Kidney (tissue), 11 donors: ENCODE results near the gene ANKRD18A. TPM values are rescaled to one million over a fixed set of nuclear protein-coding genes. Genes with fewer than 3 reads are reported as not detected.
"Not testable (repeated sequence)": the region's sequence is repeated elsewhere in the genome, so short reads cannot be mapped to it uniquely, and the experiment has no call there.

Source experiments
- DNase-seq, 5 donors: peaks; one replicate each; pipeline ENCODE4 v3.0.0-alpha.2; 2013 to 2020
- FAIRE-seq: peaks from 2 replicates; lab custom pipeline; 2012; peaks lifted over from hg19 to GRCh38; lab: Jason Lieb, UNC
- H3K27ac ChIP-seq, 2 donors: one replicate each; pipeline ENCODE4 v1.7.0; 2013; ENCODE audit warnings: low read depth in 2 of 2, low read length in 2 of 2, inconsistent platforms in 1 of 2
- H3K27me3 ChIP-seq: one replicate; pipeline ENCODE4 v1.7.1; 2013; ENCODE audit warnings: low read length, inconsistent platforms; ENCODE audit not compliant: control insufficient read depth, insufficient read depth
- H3K36me3 ChIP-seq, 3 donors: one replicate each; pipeline versions ENCODE4 v1.7.0 to v1.7.1; 2013; ENCODE audit warnings: low read length in 3 of 3, control low read depth in 1 of 3, inconsistent platforms in 1 of 3; ENCODE audit not compliant: insufficient read depth in 3 of 3, control insufficient read depth in 2 of 3
- H3K4me1 ChIP-seq, 3 donors: one replicate each; pipeline versions ENCODE4 v1.7.0 to v1.7.1; 2013; ENCODE audit warnings: low read length in 3 of 3, inconsistent platforms in 1 of 3, low read depth in 1 of 3; ENCODE audit not compliant: control insufficient read depth in 2 of 3, insufficient read depth in 2 of 3
- H3K4me3 ChIP-seq, 3 donors: one replicate each; pipeline versions ENCODE4 v1.7.0 to v1.8.1; 2013; ENCODE audit warnings: low read length in 3 of 3, control low read depth in 1 of 3, inconsistent platforms in 1 of 3
- H3K9ac ChIP-seq, 3 donors: one replicate each; pipeline versions ENCODE4 v1.7.0 to v1.7.1; 2013; ENCODE audit warnings: low read length in 3 of 3, control low read depth in 1 of 3, inconsistent platforms in 1 of 3
- H3K9me3 ChIP-seq, 3 donors: one replicate each; pipeline versions ENCODE4 v1.7.0 to v1.7.1; 2013; ENCODE audit warnings: low read length in 3 of 3, control low read depth in 1 of 3, inconsistent platforms in 1 of 3; ENCODE audit not compliant: control insufficient read depth in 2 of 3, insufficient read depth in 1 of 3
- intact Hi-C: fragments of 100-400 bp; cut with DNase I; formaldehyde crosslinking; loops from one replicate; pipeline ENCODE4 v1.11.1; 2022
- polyA plus RNA-seq: library from polyadenylated mRNA; stranded (reverse); fragments of 350-450 nt; fragmentation: Illumina TruSeq; extraction: RNeasy Lipid Tissue Mini Kit (QIAGEN cat#74804); gene quantifications from one replicate; pipeline ENCODE4 v1.2.3, GENCODE V29; 2014; ENCODE audit warnings: low read depth, low replicate concordance; ENCODE audit not compliant: insufficient read depth
- total RNA-seq: library from RNA; stranded (reverse); fragmentation: NEBNext Ultra II Directional; extraction: Animal tissue kit (Norgen Biotek cat#: 25700); gene quantifications from one replicate; pipeline ENCODE4 v1.2.1, GENCODE V29; 2021
- donor health status: control.
- donor health status: control.
- donor health status: DM: yes; HTN: yes; CAD: no.
- donor health status: Normal renal cell carcinoma (clear cell type).

The ANKRD18A gene
- total and polyA plus RNA-seq, 2 donors from 2014 or later, result 2.4 to 11.6 TPM

DNA sequence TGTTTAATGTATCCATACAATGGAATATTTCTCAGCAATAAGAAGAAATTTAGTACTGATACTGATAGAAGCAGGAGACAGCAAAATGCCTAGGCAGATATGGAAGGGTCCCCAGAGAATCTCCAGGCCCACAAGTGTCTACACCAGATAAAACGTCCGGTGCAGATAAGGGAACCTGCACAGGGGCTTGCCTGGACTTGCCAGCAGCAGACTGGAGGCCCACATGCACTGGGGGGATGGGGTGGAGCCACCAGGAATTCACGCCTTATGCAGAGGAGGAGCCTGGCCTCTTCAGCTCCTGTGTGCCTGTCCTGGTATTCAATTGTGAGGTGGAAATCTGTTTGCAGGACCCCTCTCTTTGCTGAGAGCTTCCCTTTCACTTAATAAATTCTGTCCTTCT, 36.6 kb downstream of the ANKRD18A start:
- H3K9ac ChIP-seq, H3K27me3 ChIP-seq, FAIRE-seq, DNase-seq, H3K4me1 ChIP-seq, H3K9me3 ChIP-seq, intact Hi-C loops, H3K36me3 ChIP-seq, H3K4me3 ChIP-seq, H3K27ac ChIP-seq: not testable (repeated sequence)

DNA sequence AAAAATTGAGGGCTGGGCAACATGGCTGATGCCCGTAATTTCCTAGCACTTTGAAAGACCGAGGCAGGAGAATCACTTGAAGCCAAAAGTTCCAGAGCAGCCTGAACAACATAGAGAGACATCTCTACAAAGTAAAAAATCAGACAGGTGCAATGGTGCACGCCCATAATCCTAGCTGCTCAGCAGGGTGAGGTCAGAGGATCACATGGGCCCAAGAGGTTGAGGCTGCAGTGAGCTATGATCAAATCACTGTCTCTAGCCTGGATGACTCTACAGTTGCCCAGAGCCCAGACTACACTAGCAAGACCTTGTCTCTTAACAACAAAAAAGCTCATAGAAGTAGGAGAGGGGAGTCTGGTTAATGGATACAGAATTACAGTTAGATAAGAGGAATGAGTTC, 40.3 kb downstream of the ANKRD18A start:
- FAIRE-seq, H3K9me3 ChIP-seq, H3K36me3 ChIP-seq, H3K27me3 ChIP-seq, H3K4me3 ChIP-seq, H3K27ac ChIP-seq, H3K9ac ChIP-seq, intact Hi-C loops, DNase-seq, H3K4me1 ChIP-seq: not testable (repeated sequence)

DNA sequence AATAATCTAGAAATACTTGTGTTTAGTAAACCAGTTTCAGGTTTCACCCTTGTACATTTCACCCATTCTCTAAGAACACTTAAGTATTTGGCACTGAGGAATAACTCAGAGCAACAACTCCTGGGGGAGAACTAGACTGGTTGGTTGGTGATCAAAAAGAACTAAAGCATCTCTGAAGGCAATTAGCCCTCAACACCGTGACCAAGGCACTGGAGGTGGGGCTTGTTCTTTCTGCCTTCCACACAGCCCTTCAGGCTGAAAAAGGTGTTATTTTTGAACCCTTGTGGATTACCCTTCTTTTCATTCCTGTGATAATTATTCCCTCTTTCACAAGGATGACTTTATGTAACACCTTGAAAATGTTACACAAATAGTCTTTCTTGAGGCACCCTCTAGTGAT, 44.2 kb downstream of the ANKRD18A start:
- H3K27ac ChIP-seq, H3K9ac ChIP-seq, H3K36me3 ChIP-seq, FAIRE-seq, H3K4me3 ChIP-seq, H3K4me1 ChIP-seq, intact Hi-C loops, H3K9me3 ChIP-seq, H3K27me3 ChIP-seq: not testable (repeated sequence)
- peak in 1 of 5 donors; percentile 2 for DNase-seq

DNA sequence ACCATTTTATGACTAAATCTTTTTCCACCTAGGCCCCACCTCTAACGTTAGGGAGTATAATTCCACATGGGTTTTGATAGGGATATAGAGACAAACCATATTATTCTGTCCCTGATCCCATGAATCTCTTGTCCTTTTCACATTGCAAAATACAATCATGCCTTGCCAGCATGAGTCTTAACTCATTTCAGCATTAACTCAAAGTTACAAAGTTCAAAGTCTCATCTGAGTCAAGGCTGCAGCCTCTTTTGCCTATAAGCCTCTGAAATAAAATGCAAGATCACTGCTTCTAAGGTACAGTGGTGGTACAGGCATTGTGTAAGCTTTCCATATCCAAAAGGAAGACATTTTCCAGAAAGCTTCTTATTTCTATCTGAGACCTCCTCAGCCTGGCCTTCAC, 54.3 kb downstream of the ANKRD18A start:
- FAIRE-seq, intact Hi-C loops, H3K27ac ChIP-seq, H3K9ac ChIP-seq, H3K27me3 ChIP-seq, H3K4me1 ChIP-seq, H3K9me3 ChIP-seq, H3K36me3 ChIP-seq, H3K4me3 ChIP-seq, DNase-seq: not testable (repeated sequence)

DNA sequence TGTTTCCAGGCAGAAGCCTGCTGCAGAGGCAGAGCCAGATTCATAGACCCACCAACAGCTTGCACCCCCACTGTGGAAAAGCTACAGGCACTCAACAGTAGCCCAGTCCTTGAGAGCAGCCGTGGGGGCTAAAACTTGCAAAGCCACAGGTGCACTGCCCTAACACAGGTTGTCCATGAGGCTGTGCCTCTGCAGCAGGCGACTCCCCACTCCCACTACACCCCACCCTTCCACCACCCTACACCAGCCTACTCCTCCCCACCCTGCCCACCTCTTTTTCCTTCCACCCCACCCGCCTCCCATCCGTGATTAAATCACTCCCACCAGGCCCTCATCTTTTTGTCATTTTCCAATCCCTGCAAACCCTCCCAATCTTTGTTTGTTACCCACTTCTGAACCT, 55.2 kb downstream of the ANKRD18A start:
- DNase-seq, intact Hi-C loops, H3K9me3 ChIP-seq, FAIRE-seq, H3K4me1 ChIP-seq, H3K27me3 ChIP-seq, H3K36me3 ChIP-seq, H3K27ac ChIP-seq, H3K9ac ChIP-seq, H3K4me3 ChIP-seq: not testable (repeated sequence)

DNA sequence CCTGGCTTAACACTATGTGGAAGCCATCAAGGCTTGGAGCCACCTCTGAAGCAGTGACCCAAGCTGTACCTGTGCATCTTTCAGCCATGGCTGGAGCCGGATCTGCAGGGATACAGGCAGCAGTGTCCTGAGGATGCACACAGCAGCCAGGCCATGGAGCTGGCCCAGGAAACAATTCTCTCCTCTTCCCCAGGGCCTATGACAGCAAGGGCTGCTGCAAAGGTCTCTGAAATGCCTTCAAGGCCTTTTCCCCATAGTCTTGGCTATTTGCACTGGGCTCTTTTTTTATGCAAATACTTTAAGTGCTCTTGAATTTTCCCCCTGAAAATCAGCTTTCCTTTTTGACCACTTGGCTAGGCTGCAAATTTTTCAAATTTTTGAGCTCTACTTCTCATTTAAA, 56.5 kb downstream of the ANKRD18A start:
- H3K36me3 ChIP-seq, H3K4me3 ChIP-seq, H3K27me3 ChIP-seq, H3K27ac ChIP-seq, H3K9ac ChIP-seq, H3K4me1 ChIP-seq, H3K9me3 ChIP-seq, DNase-seq, FAIRE-seq, intact Hi-C loops: not testable (repeated sequence)

DNA sequence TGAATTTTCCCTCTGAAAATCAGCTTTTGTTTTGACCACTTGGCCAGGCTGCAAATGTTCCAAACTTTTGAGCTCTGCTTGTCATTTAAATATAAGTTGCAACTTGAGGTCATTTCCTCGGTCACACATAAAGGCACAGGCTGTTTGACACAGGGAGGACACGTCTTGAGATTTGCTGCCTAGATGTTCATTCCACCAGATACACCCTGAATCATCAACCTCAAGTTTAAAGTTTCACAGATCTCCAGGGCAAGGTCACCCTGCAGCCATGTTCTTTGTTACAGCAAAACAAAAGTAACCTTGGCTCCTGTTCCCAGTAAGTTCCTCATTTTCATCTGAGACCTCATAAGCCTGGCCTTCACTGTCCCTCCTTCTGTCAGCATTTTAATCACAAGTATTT, 59.3 kb downstream of the ANKRD18A start:
- DNase-seq, result peak in 2 of 5 donors; percentile 4
- H3K4me3 ChIP-seq, H3K9ac ChIP-seq, intact Hi-C loops, H3K27me3 ChIP-seq, H3K27ac ChIP-seq, H3K36me3 ChIP-seq, FAIRE-seq, H3K9me3 ChIP-seq, H3K4me1 ChIP-seq: not testable (repeated sequence)

DNA sequence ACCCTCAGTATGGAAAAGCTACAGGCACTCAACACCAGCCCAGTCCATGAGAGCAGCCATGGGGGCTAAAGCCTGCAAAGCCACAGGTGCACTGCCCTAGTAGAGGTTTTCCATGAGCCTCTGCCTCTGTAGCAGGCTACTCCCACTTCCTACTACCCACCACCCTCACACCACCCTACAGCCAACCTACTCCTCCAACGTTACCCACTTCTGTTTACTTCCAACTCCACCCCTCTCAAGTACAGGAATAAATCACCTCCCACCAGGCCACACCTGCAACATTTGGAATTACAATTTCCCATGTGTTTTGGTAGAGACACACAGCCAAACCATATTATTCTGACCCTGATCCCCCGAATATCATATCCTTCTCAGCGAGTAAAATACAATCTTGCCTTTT, 61.2 kb downstream of the ANKRD18A start:
- DNase-seq, H3K9ac ChIP-seq, H3K36me3 ChIP-seq, H3K9me3 ChIP-seq, H3K4me1 ChIP-seq, H3K4me3 ChIP-seq, FAIRE-seq, intact Hi-C loops, H3K27me3 ChIP-seq, H3K27ac ChIP-seq: not testable (repeated sequence)

DNA sequence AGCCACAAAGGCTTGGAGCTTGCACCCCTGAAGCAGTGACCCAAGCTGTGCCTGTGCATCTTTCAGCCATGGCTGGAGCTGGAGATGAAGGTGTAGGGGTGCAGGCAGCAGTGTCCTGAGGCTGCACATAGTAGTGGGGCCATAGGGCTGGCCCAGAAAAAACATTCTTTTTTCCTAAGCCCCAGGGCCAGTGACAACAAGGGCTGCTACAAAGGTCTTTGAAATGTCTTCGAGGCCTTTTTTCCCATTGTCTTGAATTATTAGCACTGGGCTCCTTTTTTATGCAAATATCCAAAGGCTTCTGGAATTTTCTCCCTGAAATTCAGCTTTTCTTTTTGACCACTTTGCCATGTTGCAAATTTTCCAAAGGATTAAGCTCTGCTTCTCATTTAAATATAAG, 62.6 kb downstream of the ANKRD18A start:
- H3K9me3 ChIP-seq, DNase-seq, H3K4me1 ChIP-seq, H3K4me3 ChIP-seq, FAIRE-seq, H3K27ac ChIP-seq, H3K36me3 ChIP-seq, H3K9ac ChIP-seq, intact Hi-C loops, H3K27me3 ChIP-seq: not testable (repeated sequence)
